ENCODE measurements around the gene SUSD4.

The SUSD4 gene

GRCh38 chr1:223231011-223231572 lies 132.9 kb downstream of the SUSD4 start:
- H3K27ac ChIP-seq: no peak overlapping the region
- H3K4me3 ChIP-seq: no peak overlapping the region
- no peak for TF ChIP-seq CTCF (IDR thresholded peaks at IDR 0.05)
- peak; percentile 56 for DNase-seq (ENCODE audit: low spot score)

GRCh38 chr1:223230161-223230881 lies 133.7 kb downstream of the SUSD4 start:
- TF ChIP-seq CTCF (IDR thresholded peaks at IDR 0.05): no peak
- Histone ChIP-seq H3K4me3 (no peak overlapping the region), H3K27ac (no peak overlapping the region)
- no peak for DNase-seq (ENCODE audit: low spot score)

- no peak overlapping the region for H3K4me3 ChIP-seq
- no peak for DNase-seq (ENCODE audit: low spot score)
- TF ChIP-seq CTCF (IDR thresholded peaks at IDR 0.05): no peak
- no peak overlapping the region for H3K27ac ChIP-seq
These were observed 134.2 kb downstream of the SUSD4 start for GRCh38 chr1:223229756-223230155.

GRCh38 chr1:223228931-223229528 lies 134.9 kb downstream of the SUSD4 start:
- no peak overlapping the region for H3K4me3 ChIP-seq
- no peak for DNase-seq (ENCODE audit: low spot score)
- no peak for TF ChIP-seq CTCF (IDR thresholded peaks at IDR 0.05)
- H3K27ac ChIP-seq: no peak overlapping the region

- no peak for TF ChIP-seq CTCF (IDR thresholded peaks at IDR 0.05)
- H3K27ac ChIP-seq: no peak overlapping the region
- no peak for DNase-seq (ENCODE audit: low spot score)
- H3K4me3 ChIP-seq: no peak overlapping the region
These were observed 135.8 kb downstream of the SUSD4 start for GRCh38 chr1:223228201-223228600.

- no peak overlapping the region for H3K27ac ChIP-seq
- H3K4me3 ChIP-seq: no peak overlapping the region
- DNase-seq (ENCODE audit: low spot score): no peak
- TF ChIP-seq CTCF (IDR thresholded peaks at IDR 0.05): no peak
These were observed 136.3 kb downstream of the SUSD4 start for GRCh38 chr1:223227486-223228196.

Data from coronary artery (tissue), 2 donors.